ENCODE measurements around the gene ADH1A.

DNA sequence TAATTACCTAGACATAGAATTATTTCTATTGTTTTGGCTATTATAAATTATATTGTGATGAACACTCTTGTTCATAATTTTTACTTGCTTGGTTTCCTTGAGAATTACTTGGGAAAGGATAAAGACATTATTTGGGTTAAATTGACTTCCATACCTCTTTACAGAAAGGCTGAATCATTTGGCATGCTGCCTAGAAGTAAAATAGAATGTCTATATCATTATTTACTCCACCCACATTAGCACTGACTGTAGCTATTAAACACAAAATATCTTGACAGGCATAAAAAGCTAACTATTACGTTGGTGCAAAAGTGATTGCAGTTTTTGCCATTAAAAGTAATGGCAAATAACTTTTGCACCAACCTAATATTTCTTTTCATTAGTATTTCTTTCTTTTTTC is 42.1 kb downstream of the ADH1A start:
- TF ChIP-seq, protein P1, sequence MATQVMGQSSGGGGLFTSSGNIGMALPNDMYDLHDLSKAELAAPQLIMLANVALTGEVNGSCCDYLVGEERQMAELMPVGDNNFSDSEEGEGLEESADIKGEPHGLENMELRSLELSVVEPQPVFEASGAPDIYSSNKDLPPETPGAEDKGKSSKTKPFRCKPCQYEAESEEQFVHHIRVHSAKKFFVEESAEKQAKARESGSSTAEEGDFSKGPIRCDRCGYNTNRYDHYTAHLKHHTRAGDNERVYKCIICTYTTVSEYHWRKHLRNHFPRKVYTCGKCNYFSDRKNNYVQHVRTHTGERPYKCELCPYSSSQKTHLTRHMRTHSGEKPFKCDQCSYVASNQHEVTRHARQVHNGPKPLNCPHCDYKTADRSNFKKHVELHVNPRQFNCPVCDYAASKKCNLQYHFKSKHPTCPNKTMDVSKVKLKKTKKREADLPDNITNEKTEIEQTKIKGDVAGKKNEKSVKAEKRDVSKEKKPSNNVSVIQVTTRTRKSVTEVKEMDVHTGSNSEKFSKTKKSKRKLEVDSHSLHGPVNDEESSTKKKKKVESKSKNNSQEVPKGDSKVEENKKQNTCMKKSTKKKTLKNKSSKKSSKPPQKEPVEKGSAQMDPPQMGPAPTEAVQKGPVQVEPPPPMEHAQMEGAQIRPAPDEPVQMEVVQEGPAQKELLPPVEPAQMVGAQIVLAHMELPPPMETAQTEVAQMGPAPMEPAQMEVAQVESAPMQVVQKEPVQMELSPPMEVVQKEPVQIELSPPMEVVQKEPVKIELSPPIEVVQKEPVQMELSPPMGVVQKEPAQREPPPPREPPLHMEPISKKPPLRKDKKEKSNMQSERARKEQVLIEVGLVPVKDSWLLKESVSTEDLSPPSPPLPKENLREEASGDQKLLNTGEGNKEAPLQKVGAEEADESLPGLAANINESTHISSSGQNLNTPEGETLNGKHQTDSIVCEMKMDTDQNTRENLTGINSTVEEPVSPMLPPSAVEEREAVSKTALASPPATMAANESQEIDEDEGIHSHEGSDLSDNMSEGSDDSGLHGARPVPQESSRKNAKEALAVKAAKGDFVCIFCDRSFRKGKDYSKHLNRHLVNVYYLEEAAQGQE (IDR thresholded peaks at IDR 0.05; ENCODE audit: borderline replicate concordance) = no peak
- TF ChIP-seq CTCF (IDR thresholded peaks at IDR 0.05; ENCODE audit: poor library complexity, severe bottlenecking) (no peak), RAD21 (conservative IDR thresholded peaks at IDR 0.05) (no peak), EP300 (conservative IDR thresholded peaks at IDR 0.05; ENCODE audit: poor library complexity, severe bottlenecking) (no peak), TAF1 (IDR thresholded peaks at IDR 0.05; ENCODE audit: low read depth) (no peak), EZH2 (IDR thresholded peaks at IDR 0.05; ENCODE audit: borderline replicate concordance, insufficient read depth, low read length, poor library complexity, severe bottlenecking) (no peak), POLR2AphosphoS5 (IDR thresholded peaks at IDR 0.05) (no peak), MXI1 (conservative IDR thresholded peaks at IDR 0.05; ENCODE audit: poor library complexity, severe bottlenecking) (no peak)

All from neural cell (in vitro differentiated cells).